ENCODE data around the gene MMP25.

- no peak for TF ChIP-seq POLR2A (IDR thresholded peaks at IDR 0.05; ENCODE audit: low read depth, low read length)
- TF ChIP-seq POLR2AphosphoS5 (IDR thresholded peaks at IDR 0.05; ENCODE audit: low read depth, low read length), result no peak
- no peak for TF ChIP-seq TAF1 (IDR thresholded peaks at IDR 0.05; ENCODE audit: low read depth, low read length)
- TF ChIP-seq SPI1 (IDR thresholded peaks at IDR 0.05; ENCODE audit: low read depth, low read length), result no peak
- no peak for TF ChIP-seq PAX5 (IDR thresholded peaks at IDR 0.05; ENCODE audit: insufficient read depth, low read length, severe bottlenecking)
- TF ChIP-seq POU2F2 (IDR thresholded peaks at IDR 0.05; ENCODE audit: low read depth, low read length), result no peak
Measured at GRCh38 chr16:3086596-3087242, 40.4 kb downstream of the MMP25 start.

All from GM12891 (cell line).